Kasumi-1 (cell line): Measurements from ENCODE around the gene GOLGA7B.

ENCODE experiments used
- DNase-seq, 2 experiments: peaks; one replicate each; lab custom pipeline; 2025; lab: John Stamatoyannopoulos, UW

GOLGA7B gene

GRCh38 chr10:97868134-97868685 lies 18.6 kb downstream of the GOLGA7B start:
- DNase-seq = no peak

GRCh38 chr10:97869091-97870042 lies 19.7 kb downstream of the GOLGA7B start:
- DNase-seq = peak; percentile 99

GRCh38 chr10:97870990-97871389 lies 21.3 kb downstream of the GOLGA7B start:
- DNase-seq = no peak

- no peak for DNase-seq
These were observed 23.9 kb downstream of the GOLGA7B start for GRCh38 chr10:97873569-97873968.

GRCh38 chr10:97874332-97874731 lies 24.7 kb downstream of the GOLGA7B start:
- no peak for DNase-seq

- DNase-seq = no peak
These were observed 25.7 kb downstream of the GOLGA7B start for GRCh38 chr10:97875391-97875790.

GRCh38 chr10:97876402-97876801 lies 26.8 kb downstream of the GOLGA7B start:
- no peak for DNase-seq

- no peak for DNase-seq
These were observed 29.6 kb downstream of the GOLGA7B start for GRCh38 chr10:97879241-97879640.

GRCh38 chr10:97880109-97880508 lies 30.5 kb downstream of the GOLGA7B start:
- no peak for DNase-seq

GRCh38 chr10:97882142-97883091 lies 32.8 kb downstream of the GOLGA7B start:
- no peak for DNase-seq

- no peak for DNase-seq
These were observed 33.4 kb downstream of the GOLGA7B start for GRCh38 chr10:97883092-97883485.

- DNase-seq = no peak
These were observed 36.6 kb downstream of the GOLGA7B start for GRCh38 chr10:97886286-97886685.

GRCh38 chr10:97887399-97887798 lies 37.8 kb downstream of the GOLGA7B start:
- no peak for DNase-seq

- DNase-seq = no peak
These were observed 38.5 kb downstream of the GOLGA7B start for GRCh38 chr10:97888134-97888533.

- DNase-seq = no peak
These were observed 39.1 kb downstream of the GOLGA7B start for GRCh38 chr10:97888641-97889262.

- DNase-seq = no peak
These were observed 40.0 kb downstream of the GOLGA7B start for GRCh38 chr10:97889461-97890265.

GRCh38 chr10:97891497-97892167 lies 42.0 kb downstream of the GOLGA7B start:
- no peak for DNase-seq

- no peak for DNase-seq
These were observed 42.9 kb downstream of the GOLGA7B start for GRCh38 chr10:97892506-97892905.

GRCh38 chr10:97892939-97893338 lies 43.3 kb downstream of the GOLGA7B start:
- no peak for DNase-seq

- DNase-seq = no peak
These were observed 44.4 kb downstream of the GOLGA7B start for GRCh38 chr10:97894092-97894491.
